ENCODE measurements around the gene CLDN5.

CLDN5 gene

DNA sequence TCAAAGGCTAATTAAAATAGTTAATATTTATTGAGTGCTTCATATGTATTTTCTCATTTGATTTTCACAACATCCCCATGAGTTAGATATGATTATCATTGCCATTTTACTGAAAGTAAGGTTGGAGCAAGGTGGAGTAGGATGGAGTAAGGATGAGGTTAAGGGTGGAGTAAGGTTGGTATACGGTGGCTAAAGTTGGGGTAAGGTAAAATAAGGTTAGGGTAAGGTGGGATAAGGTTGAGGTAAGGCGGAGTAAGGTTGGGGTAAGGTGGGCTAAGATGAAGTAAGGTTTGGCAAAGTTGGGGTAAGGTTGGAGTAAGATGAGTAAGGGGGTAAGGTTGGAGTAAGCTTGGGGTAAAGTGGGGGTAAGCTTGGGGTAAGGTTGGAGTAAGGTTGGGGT lies 45.8 kb upstream of the CLDN5 start:
- H3K14ac ChIP-seq (ENCODE audit: low read length): no peak overlapping the region
- no peaks in the 10 kb centered on the region for H3K79me1 ChIP-seq (ENCODE audit: low read depth, low read length)
- no peaks in the 10 kb centered on the region for H3K36me3 ChIP-seq (replicated peaks in 1 of 2; ENCODE audit: control insufficient read depth in 2 of 2, insufficient read depth in 2 of 2, low read length in 2 of 2)
- no peak overlapping the region for H3K4me3 ChIP-seq (ENCODE audit: low read length in 2 of 2)
- no peak overlapping the region for H3K18ac ChIP-seq (ENCODE audit: low read length)
- no peaks in the 10 kb centered on the region for H3K9me3 ChIP-seq (replicated peaks in 1 of 2; ENCODE audit: control insufficient read depth in 2 of 2, insufficient read depth in 1 of 2, low read depth in 1 of 2, low read length in 2 of 2)
- H3K9ac ChIP-seq (ENCODE audit: low read depth, low read length, poor library complexity): no peak overlapping the region
- no peak overlapping the region for H3K27ac ChIP-seq (replicated peaks; ENCODE audit: low read length)
- no peak overlapping the region for H2BK15ac ChIP-seq (ENCODE audit: low read length)
- H3K23ac ChIP-seq (ENCODE audit: low read depth, low read length, poor library complexity): no peak overlapping the region
- no peak overlapping the region for H3K4ac ChIP-seq (ENCODE audit: low read length)
- no peak overlapping the region for H2BK12ac ChIP-seq (ENCODE audit: low read length)
- peaks cover 0 to 1% of the 10 kb centered on the region in 2 donors for H3K4me1 ChIP-seq (ENCODE audit: control insufficient read depth in 2 of 2, insufficient read depth in 1 of 2, low read depth in 1 of 2, low read length in 2 of 2)
- H3K4me2 ChIP-seq (ENCODE audit: insufficient read depth, low read length, poor library complexity, severe bottlenecking): no peak overlapping the region
- H2BK5ac ChIP-seq (ENCODE audit: low read length): no peak overlapping the region
- H2AK5ac ChIP-seq (ENCODE audit: low read depth, low read length): no peak overlapping the region
- no peak overlapping the region for H4K8ac ChIP-seq (ENCODE audit: low read depth, low read length)
- H3K27me3 ChIP-seq (ENCODE audit: control insufficient read depth in 3 of 3, insufficient read depth in 3 of 3, low read depth in 1 of 3, low read length in 3 of 3): peaks cover 0 to 36% (median 0%) of the 10 kb centered on the region in 3 experiments
- H2AFZ ChIP-seq (ENCODE audit: low read length): no peak overlapping the region
- no peak overlapping the region for H4K91ac ChIP-seq (ENCODE audit: low read depth, low read length, poor library complexity)
- DNase-seq (ENCODE audit: low spot score): no peak
- 100% methylated on average over 2 of the region's 2 CpGs for WGBS, 2 donors (ENCODE audit: extremely low coverage in 2 of 2, insufficient read length in 2 of 2, insufficient replicate concordance in 1 of 2)
- H2BK120ac ChIP-seq (ENCODE audit: low read depth, low read length): no peak overlapping the region

DNA sequence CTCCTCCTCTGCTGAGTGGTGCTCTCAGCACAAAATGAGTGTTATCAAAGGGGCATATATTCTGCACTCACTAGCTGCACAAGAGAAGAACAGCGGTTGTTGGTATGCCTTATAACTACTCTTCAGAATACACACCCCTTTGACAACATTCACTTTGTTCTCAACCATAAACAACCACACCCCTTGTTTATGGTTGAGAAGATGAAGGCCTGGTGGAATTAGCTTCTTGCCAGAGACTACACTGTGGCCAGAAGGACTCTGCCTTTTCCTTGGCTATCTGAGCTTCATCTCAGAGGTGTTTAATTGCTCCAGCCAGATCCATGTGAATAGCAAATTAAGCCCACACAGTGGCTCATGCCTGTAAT lies 45.0 kb upstream of the CLDN5 start:
- no peak overlapping the region for H2AFZ ChIP-seq (ENCODE audit: low read length)
- no peak overlapping the region for H2BK12ac ChIP-seq (ENCODE audit: low read length)
- H3K4me1 ChIP-seq (ENCODE audit: control insufficient read depth in 2 of 2, insufficient read depth in 1 of 2, low read depth in 1 of 2, low read length in 2 of 2): peaks cover 0 to 1% of the 10 kb centered on the region in 2 donors
- H3K4ac ChIP-seq (ENCODE audit: low read length): no peak overlapping the region
- no peak overlapping the region for H3K18ac ChIP-seq (ENCODE audit: low read length)
- no peak overlapping the region for H3K4me2 ChIP-seq (ENCODE audit: insufficient read depth, low read length, poor library complexity, severe bottlenecking)
- no peak overlapping the region for H4K91ac ChIP-seq (ENCODE audit: low read depth, low read length, poor library complexity)
- no peak overlapping the region for H3K14ac ChIP-seq (ENCODE audit: low read length)
- no peak overlapping the region for H3K4me3 ChIP-seq (ENCODE audit: low read length in 2 of 2)
- H2BK120ac ChIP-seq (ENCODE audit: low read depth, low read length): no peak overlapping the region
- no peaks in the 10 kb centered on the region for H3K79me1 ChIP-seq (ENCODE audit: low read depth, low read length)
- no peak overlapping the region for H2AK5ac ChIP-seq (ENCODE audit: low read depth, low read length)
- no peak overlapping the region for H3K27ac ChIP-seq (replicated peaks; ENCODE audit: low read length)
- WGBS, 2 donors (ENCODE audit: extremely low coverage in 2 of 2, insufficient read length in 2 of 2, insufficient replicate concordance in 1 of 2): no CpG with 5 or more reads among the region's 1 CpG
- H4K8ac ChIP-seq (ENCODE audit: low read depth, low read length): no peak overlapping the region
- no peaks in the 10 kb centered on the region for H3K36me3 ChIP-seq (replicated peaks in 1 of 2; ENCODE audit: control insufficient read depth in 2 of 2, insufficient read depth in 2 of 2, low read length in 2 of 2)
- H3K9me3 ChIP-seq (replicated peaks in 1 of 2; ENCODE audit: control insufficient read depth in 2 of 2, insufficient read depth in 1 of 2, low read depth in 1 of 2, low read length in 2 of 2): no peaks in the 10 kb centered on the region
- H2BK15ac ChIP-seq (ENCODE audit: low read length): no peak overlapping the region
- H3K9ac ChIP-seq (ENCODE audit: low read depth, low read length, poor library complexity): no peak overlapping the region
- H3K23ac ChIP-seq (ENCODE audit: low read depth, low read length, poor library complexity): no peak overlapping the region
- DNase-seq (ENCODE audit: low spot score): no peak
- no peak overlapping the region for H2BK5ac ChIP-seq (ENCODE audit: low read length)
- peaks cover 0 to 31% (median 0%) of the 10 kb centered on the region in 3 experiments for H3K27me3 ChIP-seq (ENCODE audit: control insufficient read depth in 3 of 3, insufficient read depth in 3 of 3, low read depth in 1 of 3, low read length in 3 of 3)

DNA sequence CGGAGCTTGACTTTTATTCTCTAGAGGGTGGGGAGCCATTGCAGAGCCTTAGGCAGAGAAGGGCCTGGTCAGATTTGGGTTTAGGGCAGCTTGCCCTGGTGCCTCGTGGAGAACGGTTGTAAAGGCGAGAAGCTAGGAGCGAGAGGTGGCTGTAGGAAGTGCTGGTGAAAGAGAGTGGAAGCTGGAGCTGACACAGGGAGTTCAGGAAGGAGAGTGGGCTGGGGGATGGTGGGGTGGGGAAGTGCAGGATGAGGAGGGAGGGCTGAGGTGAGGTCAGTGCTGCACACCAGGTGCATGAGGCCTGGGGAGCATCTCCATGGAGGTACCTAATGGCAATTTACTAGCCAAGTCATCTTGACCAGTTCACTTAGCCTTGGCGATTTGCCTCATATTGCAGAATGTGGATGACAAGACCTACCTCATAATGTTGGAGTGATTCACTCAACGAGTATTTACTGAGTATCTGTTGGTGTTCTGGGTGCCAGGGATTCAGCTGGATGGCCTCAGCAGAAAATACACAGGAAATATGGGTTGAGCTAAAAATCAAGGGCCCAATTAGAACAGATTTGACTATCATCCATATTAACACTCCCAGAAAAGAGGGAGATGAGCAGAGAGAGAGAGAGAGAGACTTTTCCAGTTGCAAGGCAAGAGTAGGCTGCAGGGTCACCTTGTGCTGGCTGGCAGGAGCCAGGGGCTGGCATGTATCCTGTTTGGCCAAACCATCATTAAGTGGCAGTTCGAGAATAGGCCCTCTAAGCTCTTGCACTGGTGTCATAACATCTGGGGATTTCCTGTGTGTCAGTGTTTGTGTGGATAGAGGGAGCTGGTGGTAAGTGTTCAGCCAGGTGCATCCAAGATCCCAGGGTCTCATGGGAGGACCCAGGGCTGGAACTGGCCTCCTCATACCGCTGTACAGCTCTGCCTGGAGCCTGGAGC lies 44.4 kb upstream of the CLDN5 start:
- Histone ChIP-seq H2BK120ac (ENCODE audit: low read depth, low read length) (no peak overlapping the region), H3K9me3 (replicated peaks in 1 of 2; ENCODE audit: control insufficient read depth in 2 of 2, insufficient read depth in 1 of 2, low read depth in 1 of 2, low read length in 2 of 2) (no peaks in the 10 kb centered on the region), H4K91ac (ENCODE audit: low read depth, low read length, poor library complexity) (no peak overlapping the region), H3K4me3 (ENCODE audit: low read length in 2 of 2) (no peak overlapping the region), H3K79me1 (ENCODE audit: low read depth, low read length) (no peaks in the 10 kb centered on the region), H3K4me1 (ENCODE audit: control insufficient read depth in 2 of 2, insufficient read depth in 1 of 2, low read depth in 1 of 2, low read length in 2 of 2) (peaks cover 0 to 1% of the 10 kb centered on the region in 2 donors), H2BK5ac (ENCODE audit: low read length) (no peak overlapping the region), H3K14ac (ENCODE audit: low read length) (no peak overlapping the region), H3K27me3 (ENCODE audit: control insufficient read depth in 3 of 3, insufficient read depth in 3 of 3, low read depth in 1 of 3, low read length in 3 of 3) (peaks cover 0 to 24% (median 0%) of the 10 kb centered on the region in 3 experiments), H3K23ac (ENCODE audit: low read depth, low read length, poor library complexity) (peak overlapping the region; percentile 6), H3K36me3 (replicated peaks in 1 of 2; ENCODE audit: control insufficient read depth in 2 of 2, insufficient read depth in 2 of 2, low read length in 2 of 2) (no peaks in the 10 kb centered on the region), H2AK5ac (ENCODE audit: low read depth, low read length) (no peak overlapping the region), H3K4me2 (ENCODE audit: insufficient read depth, low read length, poor library complexity, severe bottlenecking) (no peak overlapping the region), H3K27ac (replicated peaks; ENCODE audit: low read length) (no peak overlapping the region), H3K9ac (ENCODE audit: low read depth, low read length, poor library complexity) (no peak overlapping the region), H2AFZ (ENCODE audit: low read length) (no peak overlapping the region), H2BK15ac (ENCODE audit: low read length) (no peak overlapping the region), H4K8ac (ENCODE audit: low read depth, low read length) (no peak overlapping the region), H3K18ac (ENCODE audit: low read length) (no peak overlapping the region), H2BK12ac (ENCODE audit: low read length) (no peak overlapping the region), H3K4ac (ENCODE audit: low read length) (no peak overlapping the region)
- DNase-seq (ENCODE audit: low spot score): no peak
- WGBS, 2 donors (ENCODE audit: extremely low coverage in 2 of 2, insufficient read length in 2 of 2, insufficient replicate concordance in 1 of 2): no CpG with 5 or more reads among the region's 9 CpGs

DNA sequence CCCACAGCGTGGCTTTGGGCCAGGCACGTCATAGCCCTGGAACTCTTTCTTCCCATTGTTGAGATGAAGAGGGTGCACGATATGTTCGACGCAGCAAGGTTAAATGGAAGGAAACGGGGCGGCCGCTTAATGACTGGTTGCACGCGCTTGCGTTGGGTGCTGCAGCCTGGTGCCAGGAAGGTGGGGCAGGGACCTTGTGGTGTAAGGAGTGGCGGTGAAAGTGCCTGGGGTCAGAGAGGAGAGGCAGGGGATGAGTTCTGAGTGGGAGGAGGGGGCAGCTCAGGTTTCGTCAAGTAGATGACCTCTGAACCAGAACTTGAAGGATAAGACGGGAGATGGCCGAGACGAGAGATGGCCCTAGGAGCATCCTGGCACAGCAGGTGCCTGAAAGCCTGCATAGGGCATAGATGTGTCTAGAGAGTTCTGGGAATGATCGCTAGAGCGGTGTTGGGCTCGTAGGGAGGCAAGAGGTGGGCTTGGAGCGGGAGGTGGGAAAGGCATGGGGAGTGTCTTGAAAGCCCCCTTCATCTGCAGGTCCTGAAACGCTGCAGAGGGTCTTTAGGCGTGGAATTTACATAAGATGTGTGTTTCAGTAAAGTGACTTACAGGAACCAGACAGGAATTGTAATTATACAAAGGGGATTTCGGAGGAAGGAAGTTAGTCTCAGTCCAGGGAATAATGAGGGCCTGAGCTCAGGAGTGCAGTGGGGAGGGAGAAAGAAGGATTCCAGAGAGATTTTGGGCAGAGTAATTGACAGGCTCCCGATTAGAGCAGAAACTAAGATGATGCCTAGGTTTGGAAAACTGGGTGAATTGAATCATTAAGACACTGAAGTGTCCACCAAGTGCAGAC lies 43.2 kb upstream of the CLDN5 start:
- Histone ChIP-seq H3K4me3 (ENCODE audit: low read length in 2 of 2) (no peak overlapping the region), H3K27me3 (ENCODE audit: control insufficient read depth in 3 of 3, insufficient read depth in 3 of 3, low read depth in 1 of 3, low read length in 3 of 3) (peaks cover 0 to 21% (median 0%) of the 10 kb centered on the region in 3 experiments), H2BK5ac (ENCODE audit: low read length) (no peak overlapping the region), H2AFZ (ENCODE audit: low read length) (no peak overlapping the region), H3K23ac (ENCODE audit: low read depth, low read length, poor library complexity) (peak overlapping the region; percentile 77), H3K18ac (ENCODE audit: low read length) (no peak overlapping the region), H3K4ac (ENCODE audit: low read length) (no peak overlapping the region), H4K91ac (ENCODE audit: low read depth, low read length, poor library complexity) (no peak overlapping the region), H2BK12ac (ENCODE audit: low read length) (no peak overlapping the region), H3K9ac (ENCODE audit: low read depth, low read length, poor library complexity) (no peak overlapping the region), H3K27ac (replicated peaks; ENCODE audit: low read length) (no peak overlapping the region), H2BK120ac (ENCODE audit: low read depth, low read length) (no peak overlapping the region), H2BK15ac (ENCODE audit: low read length) (no peak overlapping the region), H3K79me1 (ENCODE audit: low read depth, low read length) (no peaks in the 10 kb centered on the region), H3K36me3 (replicated peaks in 1 of 2; ENCODE audit: control insufficient read depth in 2 of 2, insufficient read depth in 2 of 2, low read length in 2 of 2) (no peaks in the 10 kb centered on the region), H3K14ac (ENCODE audit: low read length) (no peak overlapping the region), H3K4me1 (ENCODE audit: control insufficient read depth in 2 of 2, insufficient read depth in 1 of 2, low read depth in 1 of 2, low read length in 2 of 2) (peaks cover 0 to 1% of the 10 kb centered on the region in 2 donors), H3K9me3 (replicated peaks in 1 of 2; ENCODE audit: control insufficient read depth in 2 of 2, insufficient read depth in 1 of 2, low read depth in 1 of 2, low read length in 2 of 2) (no peaks in the 10 kb centered on the region), H4K8ac (ENCODE audit: low read depth, low read length) (no peak overlapping the region), H2AK5ac (ENCODE audit: low read depth, low read length) (peak overlapping the region; percentile 36), H3K4me2 (ENCODE audit: insufficient read depth, low read length, poor library complexity, severe bottlenecking) (no peak overlapping the region)
- no peak for DNase-seq (ENCODE audit: low spot score)
- WGBS, 2 donors (ENCODE audit: extremely low coverage in 2 of 2, insufficient read length in 2 of 2, insufficient replicate concordance in 1 of 2): no CpG with 5 or more reads among the region's 24 CpGs
